Glutamatergic neuron (in vitro differentiated cells): ENCODE results near the gene CYP46A1. TPM values are rescaled to one million over a fixed set of nuclear protein-coding genes. Genes with fewer than 3 reads are reported as not detected.

Source experiments
- DNase-seq: peaks from one replicate; pipeline ENCODE4 v3.0.0; 2022
- H3K27ac Mint-ChIP-seq: one replicate; pipeline ENCODE4 v1.8.0; 2020; ENCODE audit warnings: mild to moderate bottlenecking, mixed read lengths, inconsistent platforms; ENCODE audit not compliant: unreplicated experiment
- H3K27me3 Mint-ChIP-seq: one replicate; pipeline ENCODE4 v1.8.0; 2020; ENCODE audit warnings: mild to moderate bottlenecking, moderate library complexity, mixed read lengths, inconsistent platforms; ENCODE audit not compliant: unreplicated experiment
- H3K36me3 Mint-ChIP-seq: one replicate; pipeline ENCODE4 v1.8.0; 2020; ENCODE audit warnings: mild to moderate bottlenecking, mixed read lengths, inconsistent platforms; ENCODE audit not compliant: unreplicated experiment
- H3K4me1 Mint-ChIP-seq: one replicate; pipeline ENCODE4 v1.8.0; 2020; ENCODE audit warnings: mild to moderate bottlenecking, low read depth, mixed read lengths, inconsistent platforms; ENCODE audit not compliant: unreplicated experiment
- H3K4me3 Mint-ChIP-seq: one replicate; pipeline ENCODE4 v1.8.0; 2020; ENCODE audit warnings: mild to moderate bottlenecking, mixed read lengths, inconsistent platforms; ENCODE audit not compliant: unreplicated experiment
- H3K9me3 Mint-ChIP-seq: one replicate; pipeline ENCODE4 v1.8.0; 2020; ENCODE audit warnings: mild to moderate bottlenecking, moderate library complexity, mixed read lengths, inconsistent platforms; ENCODE audit not compliant: unreplicated experiment
- total RNA-seq: library from RNA; stranded (reverse); fragmentation: NEBNext Ultra II Directional; extraction: Animal tissue kit (Norgen Biotek cat#: 25700); gene quantifications from one replicate; pipeline ENCODE4 v1.2.1, GENCODE V29; 2021; ENCODE audit not compliant: unreplicated experiment
- TF ChIP-seq, protein P1 (sequence below): fragments of 200-600 bp; sonication (generic); IDR thresholded peaks from one replicate; pipeline ENCODE4 v1.5.0; 2021; ENCODE audit not compliant: partially characterized antibody, unreplicated experiment

The CYP46A1 gene
- total RNA-seq, 1 donor from 2014 or later = 2.1 TPM

DNA sequence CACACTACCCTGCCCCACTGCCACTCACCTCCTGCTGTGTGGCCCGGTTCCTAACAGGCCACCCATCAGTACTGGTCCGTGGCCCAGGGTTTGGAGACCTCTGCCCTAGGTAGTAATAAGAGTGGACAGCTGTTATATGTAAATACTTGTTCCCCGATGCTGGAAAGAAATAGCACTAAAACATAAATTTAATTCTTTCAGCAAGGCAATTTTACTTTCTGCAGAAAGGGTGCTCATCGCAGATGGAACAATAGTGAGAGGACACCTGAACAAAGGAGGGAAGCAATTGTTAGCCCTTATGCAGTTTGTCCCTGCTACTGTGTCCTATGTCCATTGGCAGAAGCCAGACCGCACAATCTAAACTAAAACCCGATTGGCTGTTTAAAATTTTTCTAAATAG lies 5.9 kb upstream of the CYP46A1 start:
- H3K9me3 Mint-ChIP-seq = peaks cover 4% of the 10 kb centered on the region
- H3K4me1 Mint-ChIP-seq = no peaks in the 10 kb centered on the region
- H3K27ac Mint-ChIP-seq = no peak overlapping the region
- no peak overlapping the region for H3K4me3 Mint-ChIP-seq
- TF ChIP-seq, protein P1, sequence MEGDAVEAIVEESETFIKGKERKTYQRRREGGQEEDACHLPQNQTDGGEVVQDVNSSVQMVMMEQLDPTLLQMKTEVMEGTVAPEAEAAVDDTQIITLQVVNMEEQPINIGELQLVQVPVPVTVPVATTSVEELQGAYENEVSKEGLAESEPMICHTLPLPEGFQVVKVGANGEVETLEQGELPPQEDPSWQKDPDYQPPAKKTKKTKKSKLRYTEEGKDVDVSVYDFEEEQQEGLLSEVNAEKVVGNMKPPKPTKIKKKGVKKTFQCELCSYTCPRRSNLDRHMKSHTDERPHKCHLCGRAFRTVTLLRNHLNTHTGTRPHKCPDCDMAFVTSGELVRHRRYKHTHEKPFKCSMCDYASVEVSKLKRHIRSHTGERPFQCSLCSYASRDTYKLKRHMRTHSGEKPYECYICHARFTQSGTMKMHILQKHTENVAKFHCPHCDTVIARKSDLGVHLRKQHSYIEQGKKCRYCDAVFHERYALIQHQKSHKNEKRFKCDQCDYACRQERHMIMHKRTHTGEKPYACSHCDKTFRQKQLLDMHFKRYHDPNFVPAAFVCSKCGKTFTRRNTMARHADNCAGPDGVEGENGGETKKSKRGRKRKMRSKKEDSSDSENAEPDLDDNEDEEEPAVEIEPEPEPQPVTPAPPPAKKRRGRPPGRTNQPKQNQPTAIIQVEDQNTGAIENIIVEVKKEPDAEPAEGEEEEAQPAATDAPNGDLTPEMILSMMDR = no peak
- no peaks in the 10 kb centered on the region for H3K36me3 Mint-ChIP-seq
- peaks cover 5% of the 10 kb centered on the region for H3K27me3 Mint-ChIP-seq
- DNase-seq = no peak

DNA sequence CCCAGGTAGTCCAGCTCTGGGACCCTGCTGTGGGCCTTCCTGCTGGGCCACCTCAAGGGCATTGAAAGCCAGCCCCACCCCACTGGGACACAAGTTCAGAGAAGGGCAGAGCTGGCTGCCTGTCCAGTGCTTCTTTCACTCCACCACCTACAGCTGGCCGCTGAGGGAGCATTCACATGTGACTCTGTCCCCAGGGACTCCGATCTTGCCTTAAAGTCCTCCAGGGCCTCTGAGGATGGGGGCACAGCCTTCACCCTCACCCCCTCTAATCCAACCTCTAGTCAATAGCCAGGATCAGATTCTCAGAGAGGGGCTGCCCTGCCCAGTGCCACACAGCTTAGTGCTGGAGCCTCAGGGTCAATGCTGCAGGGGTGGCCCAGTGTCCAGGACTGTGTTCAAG lies 5.0 kb upstream of the CYP46A1 start:
- no peaks in the 10 kb centered on the region for H3K36me3 Mint-ChIP-seq
- H3K27ac Mint-ChIP-seq = no peak overlapping the region
- TF ChIP-seq, protein P1 = no peak
- peaks cover 4% of the 10 kb centered on the region for H3K9me3 Mint-ChIP-seq
- no peaks in the 10 kb centered on the region for H3K4me1 Mint-ChIP-seq
- no peak for DNase-seq
- no peak overlapping the region for H3K4me3 Mint-ChIP-seq
- peaks cover 8% of the 10 kb centered on the region for H3K27me3 Mint-ChIP-seq

DNA sequence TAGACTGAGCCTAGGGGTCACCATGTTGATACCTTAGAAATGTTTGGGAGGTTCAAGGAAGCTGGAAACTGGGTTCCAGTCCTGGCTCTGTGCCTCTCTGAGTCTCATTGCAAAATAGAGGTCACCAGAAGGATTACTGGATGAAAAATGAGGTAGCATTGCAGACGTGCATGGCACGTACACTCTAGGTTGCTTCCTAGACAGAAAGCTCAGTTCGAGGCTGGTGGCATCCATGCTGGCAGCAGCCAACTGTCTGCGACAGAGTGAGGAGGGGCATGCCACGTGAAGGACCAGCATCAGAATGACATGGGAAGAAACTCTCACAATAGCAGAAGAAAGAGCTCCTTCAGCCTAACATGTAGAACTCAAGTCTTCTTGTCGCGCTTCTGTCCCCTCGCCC lies 4.6 kb upstream of the CYP46A1 start:
- no peaks in the 10 kb centered on the region for H3K4me1 Mint-ChIP-seq
- H3K27me3 Mint-ChIP-seq = peaks cover 8% of the 10 kb centered on the region
- TF ChIP-seq, protein P1 = no peak
- no peak overlapping the region for H3K27ac Mint-ChIP-seq
- no peaks in the 10 kb centered on the region for H3K36me3 Mint-ChIP-seq
- DNase-seq = no peak
- H3K9me3 Mint-ChIP-seq = peaks cover 4% of the 10 kb centered on the region
- no peak overlapping the region for H3K4me3 Mint-ChIP-seq

DNA sequence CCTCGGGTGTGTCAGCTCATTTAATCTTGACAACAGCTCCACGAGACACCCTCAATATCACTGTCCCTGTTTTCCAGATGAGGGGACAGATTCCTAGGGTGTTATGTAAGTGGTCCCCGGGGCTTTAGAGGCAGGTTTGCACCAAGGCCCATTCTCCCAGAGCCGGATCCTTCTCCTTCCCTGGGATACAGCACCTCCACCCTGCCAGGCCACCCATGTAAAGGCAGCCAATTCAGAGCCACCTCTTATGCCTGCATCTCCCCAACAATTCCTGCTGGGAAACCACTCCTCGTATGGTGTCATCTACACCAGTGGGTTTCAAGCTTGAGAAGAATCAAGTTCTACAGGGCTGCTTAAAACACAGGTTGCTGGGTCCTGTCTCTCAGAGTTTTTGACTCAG lies 4.1 kb upstream of the CYP46A1 start:
- TF ChIP-seq, protein P1 = no peak
- no peak for DNase-seq

DNA sequence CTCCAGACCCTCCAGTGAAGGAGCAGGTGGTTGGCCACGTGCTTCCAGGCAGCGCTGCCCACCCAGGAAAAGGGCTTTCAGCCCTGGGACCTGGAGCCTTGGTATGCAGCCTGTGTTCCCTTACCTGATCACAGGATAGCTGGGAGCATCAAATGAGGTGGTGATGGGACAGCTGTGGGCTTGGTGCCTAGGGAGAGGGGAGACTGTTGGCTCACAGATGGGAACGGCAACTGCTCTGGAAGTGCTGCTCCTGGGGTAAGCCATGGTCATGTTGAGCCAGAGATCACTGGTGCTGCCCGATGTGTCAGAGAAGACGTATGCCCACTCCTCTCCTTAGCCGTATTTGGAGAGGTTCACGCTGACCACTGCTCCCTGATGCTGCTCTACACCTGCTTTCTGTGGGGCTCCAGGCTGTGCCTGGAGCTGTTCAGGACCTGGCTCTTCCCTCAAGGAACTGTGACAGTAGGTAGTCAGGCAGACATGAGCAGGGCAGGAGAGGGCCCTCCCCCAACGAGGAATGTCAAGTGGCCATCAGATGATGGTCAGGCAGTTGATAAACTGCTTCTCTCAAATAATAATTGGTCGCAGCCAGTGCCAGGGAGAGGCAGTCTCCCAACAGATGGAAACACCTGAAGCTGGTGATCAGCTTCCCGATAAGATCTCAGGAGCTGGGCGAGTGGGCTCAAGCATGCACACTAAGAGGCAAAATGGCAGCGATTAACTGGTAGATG lies 2.8 kb upstream of the CYP46A1 start:
- H3K27me3 Mint-ChIP-seq = peaks cover 8% of the 10 kb centered on the region
- DNase-seq = no peak
- H3K4me3 Mint-ChIP-seq = no peak overlapping the region
- H3K4me1 Mint-ChIP-seq = peaks cover 7% of the 10 kb centered on the region
- H3K9me3 Mint-ChIP-seq = peaks cover 8% of the 10 kb centered on the region
- H3K36me3 Mint-ChIP-seq = no peaks in the 10 kb centered on the region
- H3K27ac Mint-ChIP-seq = no peak overlapping the region
- TF ChIP-seq, protein P1 = no peak

More for the DNA sequence above, 4.1 kb upstream of the CYP46A1 start:
- no peaks in the 10 kb centered on the region for H3K36me3 Mint-ChIP-seq
- no peaks in the 10 kb centered on the region for H3K4me1 Mint-ChIP-seq
- H3K27me3 Mint-ChIP-seq = peaks cover 8% of the 10 kb centered on the region
- peaks cover 4% of the 10 kb centered on the region for H3K9me3 Mint-ChIP-seq
- no peak overlapping the region for H3K27ac Mint-ChIP-seq
- H3K4me3 Mint-ChIP-seq = no peak overlapping the region
